Left kidney (tissue), 2 donors: ENCODE results near the gene PRXL2B. TPM values are rescaled to one million over a fixed set of nuclear protein-coding genes. Genes with fewer than 3 reads are reported as not detected.
"Not testable (repeated sequence)": the region's sequence is repeated elsewhere in the genome, so short reads cannot be mapped to it uniquely, and the experiment has no call there.

ENCODE experiments used
- DNase-seq: peaks from one replicate; pipeline ENCODE4 v3.0.0-alpha.2; 2013
- polyA plus RNA-seq: library from polyadenylated mRNA; unstranded; fragments of 120-200 nt; gene quantifications from one replicate; pipeline ENCODE4 v1.2.1, GENCODE V29; 2013; ENCODE audit not compliant: insufficient read length

Gene PRXL2B
- polyA plus RNA-seq, 1 donor: 35.4 TPM

DNA sequence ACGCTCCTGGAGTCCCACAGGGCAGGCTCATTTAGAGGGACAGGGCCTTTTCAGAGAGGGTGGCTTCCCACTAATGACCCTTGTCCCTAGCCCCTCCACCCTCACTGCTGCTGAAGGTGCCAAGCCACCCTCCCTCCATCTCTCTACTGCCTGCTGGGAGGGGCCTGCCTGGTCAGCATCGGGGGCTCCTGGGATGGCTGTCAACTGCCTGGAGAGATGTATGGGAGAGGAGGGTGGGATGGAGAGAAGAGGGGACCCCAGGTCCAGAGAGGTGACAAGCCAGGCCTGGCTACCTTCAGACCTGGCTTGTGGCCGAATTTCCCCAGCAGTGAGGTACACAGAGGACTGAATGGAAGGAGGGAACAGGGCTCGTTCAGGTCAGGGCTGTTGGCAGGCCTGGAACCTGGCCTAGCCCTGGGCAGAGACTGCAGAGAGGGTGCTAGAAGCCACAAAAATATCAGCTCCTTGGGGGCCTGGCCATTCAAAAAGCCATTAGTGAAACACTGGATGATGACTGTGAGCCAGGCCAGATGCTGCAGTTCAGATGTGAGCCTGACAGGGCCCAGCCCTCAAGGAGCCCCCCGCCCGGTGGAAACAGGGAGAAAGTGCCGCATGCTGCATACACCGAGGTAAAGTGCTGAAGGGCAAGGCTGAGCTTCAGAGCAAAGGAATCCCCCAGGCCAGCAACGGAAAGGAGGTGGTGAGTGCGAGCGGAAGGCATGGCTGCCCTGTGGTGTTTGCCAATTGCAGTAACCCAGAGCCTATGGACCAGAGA is 26.2 kb downstream of the PRXL2B start:
- DNase-seq: no peak

- no peak for DNase-seq
Measured at GRCh38 chr1:2614145-2614544, 27.6 kb downstream of the PRXL2B start.

DNA sequence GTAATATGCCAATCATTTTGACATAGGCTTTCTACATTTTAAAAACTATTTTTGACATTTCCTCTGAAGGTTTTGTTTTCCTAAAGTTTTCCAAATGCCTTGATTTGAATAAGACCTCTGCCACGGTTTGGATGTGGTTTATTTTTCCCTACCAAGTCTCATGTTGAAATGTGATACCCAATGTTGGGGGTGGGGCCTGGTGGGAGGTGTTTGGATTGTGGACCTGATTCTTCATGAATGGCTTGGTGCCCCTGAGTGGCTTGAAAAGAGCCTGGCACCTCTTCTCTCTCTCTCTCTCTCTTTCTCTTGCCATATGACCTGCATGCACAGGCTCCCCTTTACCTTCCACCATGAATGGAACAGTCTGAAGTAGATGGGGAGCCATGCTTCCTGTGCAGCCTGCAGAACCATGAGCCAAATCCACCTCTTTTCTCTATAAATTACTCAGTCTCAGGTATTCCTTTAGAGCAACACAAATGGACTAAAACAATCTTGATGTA is 31.4 kb downstream of the PRXL2B start:
- DNase-seq: no peak

DNA sequence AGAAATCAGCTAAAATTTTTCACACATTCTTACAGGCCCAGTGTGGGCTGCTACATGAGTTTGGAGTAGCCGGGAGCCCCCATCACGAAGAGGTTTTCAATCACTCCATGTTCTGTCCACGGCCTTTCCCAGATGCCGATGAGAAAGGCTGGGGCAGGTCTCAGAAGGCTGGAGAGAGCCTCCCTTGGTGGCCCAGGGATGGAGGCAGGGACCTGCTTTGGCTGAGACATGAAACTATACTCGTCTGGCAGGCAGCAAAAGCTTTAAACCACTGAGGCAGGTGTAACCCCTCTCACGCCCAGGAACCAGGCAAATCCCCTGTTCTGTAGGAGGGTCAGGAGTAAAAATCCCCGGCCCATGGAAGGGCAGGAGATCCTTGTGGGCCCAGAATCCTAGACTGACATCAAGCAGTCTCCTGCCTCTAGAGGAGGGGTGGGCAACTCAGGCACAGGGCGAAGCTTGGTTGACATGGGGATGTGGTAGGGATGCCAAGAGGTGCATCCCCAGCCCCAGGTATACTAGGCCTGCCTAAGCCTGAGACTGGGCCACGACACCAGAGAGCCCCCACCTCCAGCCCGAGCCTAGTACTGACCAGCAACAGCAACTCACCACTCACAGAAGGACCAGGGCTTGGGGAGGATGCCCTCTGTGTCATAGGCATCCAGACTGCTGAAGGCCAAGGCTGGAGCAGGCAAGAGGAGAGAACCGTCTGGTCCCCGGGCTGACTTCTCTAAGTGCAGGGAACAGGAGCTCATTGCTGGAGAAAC is 37.2 kb downstream of the PRXL2B start:
- DNase-seq: no peak

DNA sequence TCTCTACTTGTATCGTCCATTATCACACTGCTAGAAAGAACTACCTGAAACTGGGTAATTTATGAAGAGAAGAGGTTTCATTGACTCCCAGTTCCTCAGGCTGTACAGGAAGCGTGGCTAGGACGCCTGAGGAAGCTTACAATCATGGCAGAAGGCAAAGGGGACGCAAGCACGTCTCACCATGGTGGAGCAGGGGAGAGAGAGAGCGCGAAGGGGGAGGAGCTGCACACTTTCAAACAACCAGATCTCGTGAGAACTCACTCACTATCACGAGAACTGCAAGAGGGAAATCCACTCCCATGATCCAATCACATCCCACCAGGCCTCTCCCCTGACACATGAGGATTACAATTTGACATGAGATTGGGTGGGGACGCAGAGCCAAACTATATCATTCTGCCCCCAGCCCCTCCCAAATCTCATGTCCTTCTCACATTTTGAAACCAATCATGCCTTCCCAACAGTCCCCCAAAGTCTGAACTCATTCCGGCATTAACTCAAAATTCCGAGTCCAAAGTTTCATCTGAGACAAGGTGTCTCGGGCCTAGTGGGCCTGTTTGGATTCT is 38.2 kb downstream of the PRXL2B start:
- DNase-seq: no peak

DNA sequence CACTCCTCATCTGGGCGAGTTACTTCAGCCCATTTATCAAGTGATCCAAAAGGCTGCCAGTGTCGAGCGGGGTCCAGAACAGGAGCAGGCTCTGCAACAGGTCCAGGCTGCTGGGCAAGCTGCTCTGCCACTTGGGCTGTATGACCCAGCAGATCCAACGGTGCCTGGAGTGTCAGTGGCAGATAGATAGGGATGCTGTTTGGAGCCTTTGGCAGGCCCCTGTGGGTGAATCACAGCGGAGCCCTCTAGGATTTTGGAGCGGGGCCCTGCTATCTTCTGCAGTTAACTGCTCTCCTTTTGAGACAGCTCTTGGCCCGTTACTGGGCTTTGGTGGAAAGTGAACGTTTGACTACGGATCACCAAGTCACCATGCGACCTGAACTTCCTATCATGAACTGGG is 38.7 kb downstream of the PRXL2B start:
- DNase-seq: no peak

GRCh38 chr1:2625748-2626147 is 39.2 kb downstream of the PRXL2B start:
- not testable (repeated sequence) for DNase-seq

GRCh38 chr1:2627746-2628145 is 41.2 kb downstream of the PRXL2B start:
- no peak for DNase-seq

GRCh38 chr1:2628191-2628932 is 41.8 kb downstream of the PRXL2B start:
- no peak for DNase-seq

DNA sequence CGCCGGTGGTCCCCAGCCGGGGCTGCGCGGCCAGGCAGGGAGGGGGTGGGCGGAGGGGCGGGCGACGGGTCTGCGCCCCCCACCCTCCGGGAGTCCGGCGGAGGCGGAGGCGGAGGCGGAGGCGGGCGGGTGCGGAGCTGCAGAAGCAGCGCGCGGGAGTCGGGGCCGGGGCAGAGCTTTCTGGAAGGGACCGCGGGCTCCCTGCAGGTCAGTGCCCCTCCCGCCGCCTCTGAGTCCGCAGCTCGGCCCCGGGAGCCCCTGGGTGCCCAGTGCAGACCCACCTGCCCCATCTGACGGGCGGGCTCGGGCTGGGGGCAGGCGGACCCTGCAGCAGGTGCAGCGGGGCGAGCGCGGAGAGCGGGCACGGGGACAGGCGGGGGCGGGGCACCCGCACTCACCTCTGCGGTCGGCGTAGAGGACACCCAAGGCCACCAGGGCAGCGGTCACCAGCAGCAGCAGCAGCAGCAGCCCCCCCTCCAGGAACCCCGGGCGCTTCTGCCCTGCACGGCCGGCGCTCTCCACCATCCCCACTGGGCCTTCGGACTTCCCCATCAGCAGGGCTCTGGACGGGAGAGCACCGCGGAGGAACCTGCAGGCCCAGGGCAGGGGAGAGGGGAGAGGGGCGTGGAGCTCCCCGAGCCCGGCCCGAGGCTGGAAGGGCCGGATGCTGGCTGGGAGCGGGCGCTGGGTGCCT is 42.5 kb downstream of the PRXL2B start:
- DNase-seq: no peak

- DNase-seq: no peak
Measured at GRCh38 chr1:2629627-2630497, 43.3 kb downstream of the PRXL2B start.

DNA sequence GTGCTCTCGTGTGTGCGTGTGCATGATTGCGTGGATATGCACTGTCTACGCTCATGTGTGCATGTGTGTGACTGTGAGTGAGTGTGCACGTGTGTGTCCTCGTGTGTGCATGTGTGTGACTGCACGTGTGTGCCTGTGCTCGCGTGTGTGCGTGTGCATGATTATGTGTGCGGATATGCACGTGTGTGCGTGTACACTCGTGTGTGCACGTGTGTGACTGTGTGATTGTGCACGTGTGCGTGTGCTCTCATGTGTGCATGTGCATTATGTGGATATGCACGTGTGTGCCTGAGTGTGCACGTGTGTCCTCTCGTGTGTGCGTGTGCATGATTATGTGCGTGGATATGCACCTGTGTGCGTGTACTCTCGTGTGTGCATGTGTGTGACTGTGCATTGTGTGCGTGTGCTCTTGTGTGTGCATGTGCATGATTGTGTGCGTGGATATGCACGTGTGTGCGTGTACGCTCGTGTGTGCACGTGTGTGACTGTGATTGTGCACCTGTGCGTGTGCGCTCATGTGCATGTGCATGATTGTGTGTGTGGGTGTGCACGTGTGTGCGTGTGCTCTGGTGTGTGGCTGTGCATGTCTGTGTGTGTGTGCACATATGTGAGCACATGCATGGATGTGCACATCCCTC is 44.0 kb downstream of the PRXL2B start:
- DNase-seq: no peak

DNA sequence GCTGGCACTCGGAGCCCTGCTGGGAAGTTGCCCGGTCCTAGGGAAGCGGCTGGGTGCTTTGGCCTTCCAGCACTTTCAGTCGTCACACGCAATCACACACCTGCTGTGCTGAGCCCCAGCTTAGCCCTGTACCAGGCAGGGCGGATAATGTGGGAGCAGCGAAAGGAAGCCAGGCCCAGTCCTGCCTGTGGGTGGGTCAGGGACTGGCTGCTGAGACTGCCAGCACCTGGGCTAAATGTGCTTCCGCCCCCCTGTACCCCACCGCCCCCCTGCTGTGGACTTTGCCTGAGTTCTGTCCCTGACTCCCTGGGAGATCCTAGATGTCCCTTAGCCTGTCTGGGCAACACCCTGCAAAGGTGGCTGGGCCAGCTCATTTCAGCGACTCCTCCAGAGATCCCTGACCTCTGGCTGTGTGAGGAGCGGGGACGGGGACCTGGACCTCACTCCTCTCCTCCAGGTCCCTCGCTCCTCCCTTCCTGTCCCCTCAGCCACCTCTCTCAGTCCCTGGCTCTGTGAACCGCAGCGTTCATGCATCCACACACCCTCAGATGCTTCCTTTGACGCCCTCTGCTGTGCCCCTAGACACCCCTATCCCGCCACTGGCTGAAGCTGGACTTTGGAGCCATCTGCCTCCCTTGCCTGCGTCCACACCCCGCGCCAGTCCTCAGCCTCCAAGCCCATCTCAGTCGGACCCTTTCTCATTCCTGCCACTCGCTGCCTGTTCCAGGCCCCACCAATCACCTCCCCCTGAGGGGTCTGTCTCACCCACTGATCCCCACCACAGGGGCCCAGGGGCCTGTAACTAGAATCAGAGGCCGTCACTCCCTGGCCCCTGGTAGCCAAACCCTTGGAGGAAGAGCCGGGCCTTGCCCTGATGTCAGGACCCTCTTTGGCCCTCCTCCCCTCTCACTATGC is 44.8 kb downstream of the PRXL2B start:
- DNase-seq: no peak

DNA sequence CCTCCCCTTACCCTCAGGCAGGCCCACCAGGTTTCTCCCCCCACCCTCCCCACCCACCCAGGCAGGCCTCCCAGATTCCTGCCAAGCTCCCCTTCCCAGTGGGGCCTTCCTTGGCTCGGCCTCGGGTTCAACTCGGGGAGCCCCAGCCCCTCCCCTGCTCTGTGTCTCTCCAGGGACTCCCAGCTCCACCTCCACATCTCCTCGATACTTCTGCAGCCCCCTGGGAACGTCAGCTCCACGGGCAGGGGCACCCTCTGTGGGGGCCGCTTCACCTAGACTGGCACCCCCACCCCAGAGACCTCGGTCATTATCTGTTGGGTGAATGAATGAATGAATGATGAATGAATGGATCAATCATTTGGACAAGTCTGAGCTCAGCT is 45.5 kb downstream of the PRXL2B start:
- DNase-seq: no peak

DNA sequence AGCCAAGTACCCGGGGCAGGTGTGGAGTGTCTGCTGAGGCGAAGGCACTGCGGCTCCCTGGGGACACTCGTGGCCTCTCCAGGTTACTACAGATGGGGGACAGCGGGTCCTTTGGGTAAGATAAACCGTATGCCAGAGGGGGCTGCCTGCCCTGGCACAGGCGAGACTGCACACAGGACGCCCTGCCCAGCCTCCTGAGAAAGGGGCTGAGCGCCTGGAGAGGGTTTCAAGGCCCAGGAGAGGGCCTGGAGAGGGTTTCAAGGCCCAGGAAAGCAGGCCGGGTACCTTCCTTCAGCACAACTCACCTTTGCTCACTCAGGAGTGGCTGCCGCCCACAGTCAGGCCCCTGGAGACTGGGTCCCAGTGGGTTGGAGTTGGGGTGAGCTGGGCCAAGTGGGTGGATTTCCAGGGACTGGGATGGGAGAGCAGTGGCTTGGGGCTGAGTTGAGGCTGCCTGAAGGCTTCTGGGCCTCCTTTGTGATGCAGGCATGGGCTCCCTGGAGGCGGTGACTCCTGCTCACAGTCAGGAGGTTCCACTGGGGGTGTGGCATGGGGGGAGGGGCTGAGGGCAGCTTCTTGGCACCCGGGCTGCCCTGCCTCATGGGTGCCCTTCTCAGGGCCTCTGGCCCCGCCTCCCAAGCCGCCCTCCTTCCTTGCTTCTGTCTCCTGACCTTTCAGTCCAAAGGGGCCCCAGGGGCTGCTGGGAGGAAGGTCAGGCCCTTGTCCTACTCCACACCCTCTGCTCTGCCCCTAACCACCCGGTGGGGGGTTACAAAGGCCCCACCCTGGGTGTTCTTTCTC is 46.2 kb downstream of the PRXL2B start, which contains the start of gene MMEL1:
MMEL1 (minus strand) TSS at position 456 of the 801 bp plus-strand sequence. CDS start 3,532 bp downstream, outside the sequence.
- no peak for DNase-seq

DNA sequence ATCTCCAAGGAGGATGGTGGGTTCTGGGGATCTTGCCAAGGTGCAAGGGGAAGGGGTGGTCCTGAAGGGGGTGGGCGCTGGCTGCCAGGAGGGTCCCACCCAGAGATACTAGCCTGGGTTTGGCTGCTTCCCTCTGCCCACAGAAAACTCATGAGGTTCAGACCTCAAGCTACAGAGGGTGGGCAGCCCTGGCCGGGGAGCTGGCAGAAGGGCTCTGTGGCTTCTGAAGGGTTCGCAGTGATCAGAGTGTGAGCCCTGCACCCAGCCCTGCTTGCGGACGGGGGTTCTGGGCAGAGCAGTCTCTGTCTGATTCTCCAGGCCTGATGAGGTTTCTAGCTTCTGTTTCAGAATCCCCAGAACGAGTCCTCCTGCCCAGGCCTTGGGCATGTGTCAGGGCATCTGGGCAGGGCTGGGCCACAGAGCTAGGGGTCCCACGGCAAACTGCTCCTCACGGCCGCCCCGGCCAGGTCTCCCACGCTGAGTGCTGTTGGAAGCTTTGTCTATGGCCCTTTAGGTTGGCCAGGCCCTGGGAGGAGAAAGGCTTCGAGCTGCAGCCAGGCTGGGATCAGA is 46.9 kb downstream of the PRXL2B start:
- DNase-seq: no peak

DNA sequence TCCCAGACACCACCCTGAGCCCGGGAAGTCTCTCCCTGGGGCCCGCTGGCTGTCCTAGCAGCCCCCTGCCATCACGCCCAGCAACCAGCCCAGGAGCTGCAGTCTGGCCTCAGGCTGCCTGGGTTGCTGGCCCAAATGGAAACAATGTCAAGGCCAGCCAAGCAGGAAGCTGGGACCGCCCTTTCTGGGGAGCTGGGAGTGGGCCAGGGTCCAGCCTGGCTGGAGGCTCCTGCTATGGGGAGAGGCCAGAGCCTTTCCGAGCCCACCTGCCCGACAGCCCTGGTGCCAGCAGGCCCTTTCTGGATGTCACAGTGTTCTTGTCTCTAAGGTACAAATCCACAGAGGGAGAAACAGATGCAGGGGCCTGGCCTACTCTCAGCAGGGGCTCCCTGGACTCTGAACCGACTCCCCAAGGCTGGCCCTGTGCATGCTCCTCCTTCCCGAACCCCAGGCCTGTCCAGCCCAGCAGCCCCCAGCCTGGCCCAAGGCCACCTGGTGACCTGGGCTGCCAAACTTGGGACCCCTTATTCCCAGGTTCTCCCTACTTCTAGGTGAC is 47.4 kb downstream of the PRXL2B start:
- DNase-seq: no peak
